Measurements from ENCODE around the gene LRRC73. TPM values are rescaled to one million over a fixed set of nuclear protein-coding genes. Genes with fewer than 3 reads are reported as not detected.

The LRRC73 gene
- total RNA-seq, 4 donors from 2014 or later = 0.36 to 0.53 (median 0.44) TPM; not detected in 1

- H3K4me3 ChIP-seq (ENCODE audit: low read depth, poor library complexity, severe bottlenecking) = no peak overlapping the region
- 67 to 69% methylated on average over 2 of the region's 2 CpGs for WGBS, 2 donors
- intact Hi-C loops (cut with DNase I; ENCODE audit: low total_unique reads) = no loop called here
- no peak for DNase-seq (ENCODE audit: low spot score in 2 of 2)
- TF ChIP-seq POLR2A (IDR thresholded peaks at IDR 0.05) = no peak
- TF ChIP-seq CTCF (IDR thresholded peaks at IDR 0.05) = no peak
These were observed 16.9 kb downstream of the LRRC73 start for GRCh38 chr6:43493230-43493629.

- intact Hi-C loops (cut with DNase I; ENCODE audit: low total_unique reads) = no loop called here
- no peak overlapping the region for H3K4me3 ChIP-seq (ENCODE audit: low read depth, poor library complexity, severe bottlenecking)
- WGBS, 2 donors = 50 to 53% methylated on average over 2 to 3 of the region's 3 CpGs
- DNase-seq (ENCODE audit: low spot score in 2 of 2) = no peak
- TF ChIP-seq CTCF (IDR thresholded peaks at IDR 0.05) (no peak), POLR2A (IDR thresholded peaks at IDR 0.05) (no peak)
These were observed 17.5 kb downstream of the LRRC73 start for GRCh38 chr6:43492673-43493072.

GRCh38 chr6:43491750-43492661 is 18.1 kb downstream of the LRRC73 start:
- DNase-seq (ENCODE audit: low spot score in 2 of 2) = peak; percentile 79 to 95
- H3K4me3 ChIP-seq (ENCODE audit: low read depth, poor library complexity, severe bottlenecking) = no peak overlapping the region
- intact Hi-C loops (cut with DNase I; ENCODE audit: low total_unique reads) = no loop called here
- TF ChIP-seq CTCF (IDR thresholded peaks at IDR 0.05) (no peak), POLR2A (IDR thresholded peaks at IDR 0.05) (no peak)
- 13 to 20% methylated on average over 9 to 10 of the region's 10 CpGs for WGBS, 2 donors

- H3K4me3 ChIP-seq (ENCODE audit: low read depth, poor library complexity, severe bottlenecking) = no peak overlapping the region
- 50 to 51% methylated on average over 6 of the region's 6 CpGs for whole genome bisulfite sequencing, 2 donors
- TF ChIP-seq CTCF (IDR thresholded peaks at IDR 0.05) = no peak
- no peak for TF ChIP-seq POLR2A (IDR thresholded peaks at IDR 0.05)
- no peak for DNase-seq (ENCODE audit: low spot score in 2 of 2)
- intact Hi-C loops (cut with DNase I; ENCODE audit: low total_unique reads) = no loop called here
These were observed 19.6 kb downstream of the LRRC73 start for GRCh38 chr6:43490523-43490939.

- no peak for TF ChIP-seq POLR2A (IDR thresholded peaks at IDR 0.05)
- TF ChIP-seq CTCF (IDR thresholded peaks at IDR 0.05) = no peak
- no peak overlapping the region for H3K4me3 ChIP-seq (ENCODE audit: low read depth, poor library complexity, severe bottlenecking)
- 61 to 71% methylated on average over 10 to 12 of the region's 12 CpGs for WGBS, 2 donors
- DNase-seq (ENCODE audit: low spot score in 2 of 2) = no peak
- intact Hi-C loops (cut with DNase I; ENCODE audit: low total_unique reads) = no loop called here
These were observed 20.7 kb downstream of the LRRC73 start for GRCh38 chr6:43489277-43490072.
